H9 (cell line): ENCODE data around the gene CLDN12. TPM values are rescaled to one million over a fixed set of nuclear protein-coding genes. Genes with fewer than 3 reads are reported as not detected.

Experiments
- DNase-seq: peaks from one replicate; pipeline ENCODE4 v3.0.0-alpha.2; 2017
- H2AFZ ChIP-seq: one replicate; pipeline ENCODE4 v1.6.1; 2013; ENCODE audit warnings: mild to moderate bottlenecking, low read length, control low read depth, moderate library complexity
- H2AK5ac ChIP-seq: 2 replicates; pipeline ENCODE4 v1.6.1; 2013; ENCODE audit warnings: low read length, control low read depth, mixed read lengths; ENCODE audit not compliant: insufficient read length
- H2BK120ac ChIP-seq: one replicate; pipeline ENCODE4 v1.6.1; 2013; ENCODE audit warnings: low read depth, mild to moderate bottlenecking, low read length, control low read depth, inconsistent platforms; ENCODE audit not compliant: poor library complexity, severe bottlenecking
- H2BK12ac ChIP-seq: 2 replicates; pipeline ENCODE4 v1.6.1; 2013; ENCODE audit warnings: low read length, control low read depth, mixed read lengths, low read depth; ENCODE audit not compliant: insufficient read length
- H2BK15ac ChIP-seq: 2 replicates; pipeline ENCODE4 v1.6.1; 2013; ENCODE audit warnings: low read depth, low read length, control low read depth
- H2BK20ac ChIP-seq: one replicate; pipeline ENCODE4 v1.6.1; 2013; ENCODE audit warnings: low read depth, mild to moderate bottlenecking, low read length, control low read depth, inconsistent platforms; ENCODE audit not compliant: poor library complexity, severe bottlenecking
- H2BK5ac ChIP-seq: 2 replicates; pipeline ENCODE4 v1.6.1; 2013; ENCODE audit warnings: low read length, control low read depth, mixed read lengths; ENCODE audit not compliant: insufficient read length
- H3K14ac ChIP-seq: 2 replicates; pipeline ENCODE4 v1.6.1; 2013; ENCODE audit warnings: low read length, control low read depth; ENCODE audit not compliant: insufficient read depth
- H3K18ac ChIP-seq: 2 replicates; pipeline ENCODE4 v1.6.1; 2013; ENCODE audit warnings: low read depth, mild to moderate bottlenecking, mixed read lengths, low read length, control low read depth; ENCODE audit not compliant: insufficient read length
- H3K23ac ChIP-seq: 2 replicates; pipeline ENCODE4 v1.6.1; 2013; ENCODE audit warnings: low read length, control low read depth, mixed read lengths, low read depth; ENCODE audit not compliant: insufficient read length
- H3K23me2 ChIP-seq: 2 replicates; pipeline ENCODE4 v1.6.1; 2013; ENCODE audit warnings: low read depth, mild to moderate bottlenecking, mixed read lengths, low read length, control low read depth; ENCODE audit not compliant: insufficient read length, poor library complexity, severe bottlenecking
- H3K27ac ChIP-seq: 2 replicates; pipeline ENCODE4 v1.5.1; 2013; ENCODE audit warnings: low read length, control low read depth, mixed read lengths, low read depth; ENCODE audit not compliant: insufficient read length
- H3K27me3 ChIP-seq: 2 replicates; pipeline ENCODE4 v1.6.1; 2013; ENCODE audit warnings: low read length, control low read depth, inconsistent platforms; ENCODE audit not compliant: insufficient read depth
- H3K4ac ChIP-seq: 2 replicates; pipeline ENCODE4 v1.6.1; 2013; ENCODE audit warnings: low read depth, mild to moderate bottlenecking, control low read depth, inconsistent platforms, low read length, moderate library complexity
- H3K4me1 ChIP-seq: 2 replicates; pipeline ENCODE4 v1.6.1; 2013; ENCODE audit warnings: low read length, control low read depth, inconsistent platforms; ENCODE audit not compliant: insufficient read depth
- H3K4me2 ChIP-seq: 2 replicates; pipeline ENCODE4 v1.6.1; 2013; ENCODE audit warnings: low read length, control low read depth, mixed read lengths; ENCODE audit not compliant: insufficient read length, insufficient read depth
- H3K56ac ChIP-seq: 2 replicates; pipeline ENCODE4 v1.6.1; 2013; ENCODE audit warnings: low read depth, mild to moderate bottlenecking, mixed read lengths, low read length, control low read depth; ENCODE audit not compliant: insufficient read length
- H3K79me1 ChIP-seq: 2 replicates; pipeline ENCODE4 v1.6.1; 2013; ENCODE audit warnings: low read depth, mild to moderate bottlenecking, moderate library complexity, low read length, control low read depth, inconsistent platforms; ENCODE audit not compliant: insufficient read depth, poor library complexity, severe bottlenecking
- H3K79me2 ChIP-seq: 2 replicates; pipeline ENCODE4 v1.6.1; 2013; ENCODE audit warnings: low read length, control low read depth, inconsistent platforms; ENCODE audit not compliant: insufficient read depth
- H3K9ac ChIP-seq: 2 replicates; pipeline ENCODE4 v1.6.1; 2013; ENCODE audit warnings: low read length, control low read depth, mixed read lengths; ENCODE audit not compliant: insufficient read length; ENCODE audit errors: extremely low read depth
- H3K9me3 ChIP-seq: one replicate; pipeline ENCODE4 v1.6.1; 2013; ENCODE audit warnings: low read depth, low read length, inconsistent platforms; ENCODE audit not compliant: control insufficient read depth
- H3T11ph ChIP-seq: one replicate; pipeline ENCODE4 v1.6.1; 2013; ENCODE audit warnings: mild to moderate bottlenecking, low read length, control low read depth, inconsistent platforms
- H4K20me1 ChIP-seq: one replicate; pipeline ENCODE4 v1.6.1; 2013; ENCODE audit not compliant: control insufficient read depth, insufficient read length, insufficient read depth
- H4K5ac ChIP-seq: 2 replicates; pipeline ENCODE4 v1.6.1; 2013; ENCODE audit warnings: low read depth, mild to moderate bottlenecking, mixed read lengths, low read length, control low read depth; ENCODE audit not compliant: insufficient read length
- H4K8ac ChIP-seq: replicated peaks from 2 replicates; pipeline ENCODE4 v1.6.1; 2013; ENCODE audit warnings: low read length, control low read depth, mixed read lengths, low read depth; ENCODE audit not compliant: insufficient read length
- H4K91ac ChIP-seq: 2 replicates; pipeline ENCODE4 v1.6.1; 2013; ENCODE audit warnings: low read depth, mild to moderate bottlenecking, moderate library complexity, mixed read lengths, low read length, control low read depth; ENCODE audit not compliant: insufficient read length
- H3K27ac Mint-ChIP-seq, 3 experiments: 2 replicates in 2 of 3; 3 replicates in 1 of 3; pipeline ENCODE4 v1.8.0; 2020 to 2021; ENCODE audit warnings: mixed read lengths in 3 of 3, mild to moderate bottlenecking in 1 of 3, moderate library complexity in 1 of 3
- H3K27me3 Mint-ChIP-seq: 2 replicates; pipeline ENCODE4 v1.8.0; 2021; ENCODE audit warnings: low read depth, mild to moderate bottlenecking, moderate library complexity, mixed read lengths
- H3K36me3 Mint-ChIP-seq, 3 experiments: 2 replicates in 2 of 3; 3 replicates in 1 of 3; pipeline ENCODE4 v1.8.0; 2020 to 2021; ENCODE audit warnings: low read depth in 3 of 3, mixed read lengths in 3 of 3; ENCODE audit not compliant: insufficient read depth in 1 of 3
- H3K4me1 Mint-ChIP-seq, 2 experiments: 2 replicates each; pipeline ENCODE4 v1.8.0; 2020; ENCODE audit warnings: mixed read lengths in 2 of 2
- H3K4me3 Mint-ChIP-seq, 2 experiments: 2 replicates in 1 of 2; 3 replicates in 1 of 2; pipeline ENCODE4 v1.8.0; 2020 to 2021; ENCODE audit warnings: mild to moderate bottlenecking in 2 of 2, mixed read lengths in 2 of 2, moderate library complexity in 1 of 2
- H3K9me3 Mint-ChIP-seq, 2 experiments: 2 replicates in 1 of 2; 3 replicates in 1 of 2; pipeline ENCODE4 v1.8.0; 2020; ENCODE audit warnings: mild to moderate bottlenecking in 2 of 2, mixed read lengths in 2 of 2, moderate library complexity in 1 of 2
- CTCF ChIP-seq: fragments of 200-600 bp; sonication (generic); conservative IDR thresholded peaks from 3 replicates; pipeline ENCODE4 v1.8.0; 2021; ENCODE audit warnings: antibody characterized with exemption, mild to moderate bottlenecking
- total RNA-seq: library from RNA; stranded (reverse); gene quantifications from 2 replicates; pipeline ENCODE4 v1.2.1, GENCODE V29; 2021

CLDN12 gene
- total RNA-seq, 1 experiment from 2014 or later = 40.1 TPM

- Histone ChIP-seq H2BK15ac (no peak overlapping the region), H3K4me1 (no peaks in the 10 kb centered on the region), H2BK5ac (no peak overlapping the region), H2BK12ac (no peak overlapping the region), H2AK5ac (no peak overlapping the region), H3K18ac (no peak overlapping the region), H3K27ac (no peak overlapping the region), H3K56ac (no peak overlapping the region), H3K9me3 (no peaks in the 10 kb centered on the region), H4K5ac (no peak overlapping the region), H4K20me1 (no peaks in the 10 kb centered on the region), H3K23me2 (no peaks in the 10 kb centered on the region), H4K8ac (no peak overlapping the region), H4K91ac (no peak overlapping the region), H2AFZ (no peak overlapping the region), H2BK20ac (no peak overlapping the region), H3K23ac (no peak overlapping the region), H2BK120ac (no peak overlapping the region), H3K79me2 (no peaks in the 10 kb centered on the region), H3K27me3 (no peaks in the 10 kb centered on the region), H3K9ac (no peak overlapping the region), H3T11ph (no peak overlapping the region), H3K79me1 (no peaks in the 10 kb centered on the region), H3K4ac (no peak overlapping the region), H3K14ac (no peak overlapping the region), H3K4me2 (no peak overlapping the region)
- Mint-ChIP-seq H3K4me1 (no peaks in the 10 kb centered on the region), H3K36me3 (peaks cover 4 to 9% (median 6%) of the 10 kb centered on the region in 3 experiments; a peak in 6 of 7 replicates), H3K27me3 (peaks cover 3% of the 10 kb centered on the region), H3K4me3 (no peak overlapping the region), H3K27ac (no peak overlapping the region), H3K9me3 (peaks cover 7 to 16% of the 10 kb centered on the region in 2 experiments)
- no peak for TF ChIP-seq CTCF
- DNase-seq = no peak
Measured at GRCh38 chr7:90390926-90391325, 12.3 kb upstream of the CLDN12 start.
